ENCODE results near the gene WDPCP.

The WDPCP gene

GRCh38 chr2:63591566-63592175 lies 3.4 kb upstream of the WDPCP start:
- peaks cover 38% of the 10 kb centered on the region for H3K4me1 ChIP-seq
- peaks cover 36% of the 10 kb centered on the region for H3K36me3 ChIP-seq
- peaks cover 59% of the 10 kb centered on the region for H4K20me1 ChIP-seq
- H3K4me3 ChIP-seq, result no peak overlapping the region
- H3K4me2 ChIP-seq, result peak overlapping the region; percentile 78
- H3K27me3 ChIP-seq, result no peaks in the 10 kb centered on the region
- no peaks in the 10 kb centered on the region for H3K9me3 ChIP-seq
- 0 out of 2 replicates have a peak overlapping the region, but pooled peaks have one; percentile 51 for H3K9ac ChIP-seq
- H3K27ac ChIP-seq, result no peak overlapping the region
- TF ChIP-seq Cebpa-rat (IDR thresholded peaks at IDR 0.05), result no peak

- Histone ChIP-seq H3K4me1 (peaks cover 43% of the 10 kb centered on the region), H4K20me1 (peaks cover 59% of the 10 kb centered on the region), H3K9ac (peak overlapping the region; percentile 51; the same call in 1 of the 2 replicates), H3K27me3 (no peaks in the 10 kb centered on the region), H3K4me2 (peak overlapping the region; percentile 78), H3K36me3 (peaks cover 29% of the 10 kb centered on the region), H3K4me3 (no peak overlapping the region), H3K27ac (no peak overlapping the region), H3K9me3 (no peaks in the 10 kb centered on the region)
- no peak for TF ChIP-seq Cebpa-rat (IDR thresholded peaks at IDR 0.05)
Measured at GRCh38 chr2:63590626-63591408, 2.5 kb upstream of the WDPCP start.

DNA sequence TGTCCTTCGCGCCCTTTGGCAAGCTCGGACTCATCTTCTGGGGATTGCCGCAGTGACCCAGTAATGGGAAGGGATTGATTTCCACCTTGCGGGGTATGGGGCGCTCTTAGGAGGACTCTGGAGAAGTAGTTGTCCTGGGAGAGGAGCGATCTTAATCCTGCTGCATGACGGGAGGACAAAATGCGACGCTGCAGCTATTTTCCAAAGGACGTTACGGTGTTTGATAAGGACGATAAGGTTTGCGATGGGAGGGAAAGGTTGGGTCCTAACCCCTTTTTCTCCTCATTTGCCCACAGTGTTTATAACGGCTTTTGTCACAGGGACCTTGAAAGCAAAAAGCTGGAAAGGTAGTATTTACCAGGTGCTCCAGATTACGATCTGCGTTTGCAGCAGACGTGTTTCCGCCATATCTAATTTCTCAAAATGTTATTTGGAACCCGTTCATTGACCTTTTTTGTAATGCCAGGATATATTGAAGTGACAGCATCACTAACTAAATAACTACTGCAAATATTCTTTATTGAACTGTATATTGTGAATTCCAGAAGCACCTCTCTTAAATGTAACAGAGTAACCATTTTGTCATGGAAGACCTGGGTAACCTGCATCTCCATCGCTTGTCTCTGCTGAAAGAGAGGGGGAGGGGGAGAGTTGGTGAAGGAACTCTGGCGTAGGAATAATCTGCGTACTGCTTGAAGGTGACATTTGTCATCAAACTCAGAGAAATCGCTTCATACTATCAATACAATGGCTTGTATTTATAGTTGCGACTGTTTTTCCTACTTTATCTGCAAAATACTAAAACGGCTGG lies 1.1 kb upstream of the WDPCP start:
- H3K4me2 ChIP-seq, result peak overlapping the region; percentile 78
- H3K4me1 ChIP-seq, result peaks cover 43% of the 10 kb centered on the region
- peak overlapping the region; percentile 89 for H3K9ac ChIP-seq
- TF ChIP-seq Cebpa-rat (IDR thresholded peaks at IDR 0.05), result no peak
- no peaks in the 10 kb centered on the region for H3K27me3 ChIP-seq
- peaks cover 49% of the 10 kb centered on the region for H4K20me1 ChIP-seq
- H3K4me3 ChIP-seq, result peak overlapping the region; percentile 91
- H3K36me3 ChIP-seq, result peaks cover 15% of the 10 kb centered on the region
- peak overlapping the region; percentile 81 for H3K27ac ChIP-seq
- no peaks in the 10 kb centered on the region for H3K9me3 ChIP-seq

DNA sequence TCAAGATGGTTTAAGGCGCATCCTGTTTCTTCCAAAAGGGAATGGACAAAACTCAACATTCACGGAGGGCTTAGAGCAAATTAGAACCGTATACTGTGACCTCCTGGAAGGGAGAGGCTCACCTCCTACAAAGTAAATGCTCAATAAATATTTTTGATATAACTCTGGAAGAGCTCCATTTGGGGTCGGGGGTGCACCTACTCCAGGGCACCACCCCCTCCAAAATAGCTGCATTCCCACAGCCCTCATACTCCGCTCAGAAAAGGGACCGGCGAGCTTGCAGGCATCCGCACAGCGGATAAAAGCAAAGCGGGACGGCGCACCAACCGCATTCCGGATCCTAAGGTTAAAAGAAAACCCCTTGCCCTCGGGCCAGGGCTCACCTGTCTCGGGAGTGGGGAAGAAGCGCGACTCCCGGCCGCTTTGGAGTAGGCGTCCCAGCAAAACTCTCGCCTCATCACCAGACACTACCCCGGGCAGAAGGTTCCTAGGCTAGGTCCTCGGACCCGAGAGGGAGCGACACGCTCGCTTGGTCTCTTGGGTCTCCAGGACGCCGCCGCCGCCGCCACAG lies 378 bp downstream of the WDPCP start:
- H3K9me3 ChIP-seq, result no peaks in the 10 kb centered on the region
- peaks cover 43% of the 10 kb centered on the region for H3K4me1 ChIP-seq
- peaks cover under 1% of the 10 kb centered on the region; the same call in 1 of the 2 replicates for H3K36me3 ChIP-seq
- no peak for TF ChIP-seq Cebpa-rat (IDR thresholded peaks at IDR 0.05)
- H3K4me2 ChIP-seq, result peak overlapping the region; percentile 93
- peak overlapping the region; percentile 81 for H3K27ac ChIP-seq
- peak overlapping the region; percentile 89 for H3K9ac ChIP-seq
- no peaks in the 10 kb centered on the region for H3K27me3 ChIP-seq
- H4K20me1 ChIP-seq, result peaks cover 34% of the 10 kb centered on the region
- H3K4me3 ChIP-seq, result peak overlapping the region; percentile 91

- Histone ChIP-seq H3K4me2 (no peak overlapping the region), H3K4me1 (peaks cover 21% of the 10 kb centered on the region), H3K9me3 (no peaks in the 10 kb centered on the region), H3K27ac (no peak overlapping the region), H3K27me3 (no peaks in the 10 kb centered on the region), H3K4me3 (no peak overlapping the region), H3K9ac (no peak overlapping the region), H4K20me1 (no peaks in the 10 kb centered on the region), H3K36me3 (no peaks in the 10 kb centered on the region; the same call in 1 of the 2 replicates)
- no peak for TF ChIP-seq Cebpa-rat (IDR thresholded peaks at IDR 0.05)
Measured at GRCh38 chr2:63582873-63583272, 5.4 kb downstream of the WDPCP start.

- H4K20me1 ChIP-seq, result no peaks in the 10 kb centered on the region
- H3K4me2 ChIP-seq, result no peak overlapping the region
- H3K4me3 ChIP-seq, result no peak overlapping the region
- H3K27ac ChIP-seq, result no peak overlapping the region
- no peak overlapping the region for H3K9ac ChIP-seq
- H3K27me3 ChIP-seq, result no peaks in the 10 kb centered on the region
- H3K4me1 ChIP-seq, result peaks cover 10% of the 10 kb centered on the region
- no peaks in the 10 kb centered on the region for H3K9me3 ChIP-seq
- H3K36me3 ChIP-seq, result no peaks in the 10 kb centered on the region; the same call in 1 of the 2 replicates
- TF ChIP-seq Cebpa-rat (IDR thresholded peaks at IDR 0.05), result no peak
Measured at GRCh38 chr2:63581298-63581961, 6.8 kb downstream of the WDPCP start.

DNA sequence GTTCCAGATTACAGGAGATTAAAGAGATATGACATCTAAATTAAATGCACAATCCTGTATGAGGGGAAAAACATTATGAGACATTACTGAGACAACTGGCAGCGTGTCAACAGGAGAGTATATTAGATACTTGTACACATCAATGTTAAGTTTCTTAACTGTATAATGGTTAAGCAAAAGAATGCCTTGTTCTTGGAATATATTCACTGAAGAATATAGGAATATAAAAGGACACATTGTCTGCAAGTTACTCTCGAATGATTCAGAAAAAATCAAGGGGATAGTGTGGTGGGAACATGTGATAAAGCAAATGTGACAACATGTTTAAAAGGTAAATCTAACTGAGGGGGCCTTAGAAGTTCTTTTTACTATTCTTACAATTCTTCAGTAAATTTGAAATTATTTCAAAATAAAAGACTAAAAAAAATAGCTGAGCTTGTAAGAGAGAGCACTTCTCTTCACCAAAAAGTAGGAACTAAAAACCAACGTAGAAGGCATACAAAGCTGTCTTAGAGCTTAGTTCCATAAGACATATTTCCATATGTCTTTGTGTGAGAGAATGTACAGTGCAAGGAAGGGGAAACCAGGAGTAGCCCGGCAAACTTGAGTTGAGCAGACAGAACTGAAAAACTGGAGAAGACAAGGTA lies 7.5 kb downstream of the WDPCP start:
- Histone ChIP-seq H3K27me3 (no peaks in the 10 kb centered on the region), H3K9ac (no peak overlapping the region), H3K4me2 (no peak overlapping the region)

GRCh38 chr2:63578767-63579166 lies 9.5 kb downstream of the WDPCP start:
- H4K20me1 ChIP-seq, result no peaks in the 10 kb centered on the region
- no peaks in the 10 kb centered on the region for H3K27me3 ChIP-seq
- peaks cover 9% of the 10 kb centered on the region for H3K9me3 ChIP-seq
- peaks cover 8% of the 10 kb centered on the region; the same call in 1 of the 2 replicates for H3K4me1 ChIP-seq
- no peak overlapping the region for H3K27ac ChIP-seq
- no peak for TF ChIP-seq Cebpa-rat (IDR thresholded peaks at IDR 0.05)
- no peak overlapping the region for H3K9ac ChIP-seq
- H3K4me3 ChIP-seq, result no peak overlapping the region
- H3K4me2 ChIP-seq, result no peak overlapping the region
- H3K36me3 ChIP-seq, result no peaks in the 10 kb centered on the region; the same call in 1 of the 2 replicates

More for the DNA sequence above, 7.5 kb downstream of the WDPCP start:
- Histone ChIP-seq H3K36me3 (no peaks in the 10 kb centered on the region; the same call in 1 of the 2 replicates), H3K4me1 (peaks cover 8% of the 10 kb centered on the region; the same call in 1 of the 2 replicates), H3K4me3 (no peak overlapping the region), H4K20me1 (no peaks in the 10 kb centered on the region), H3K27ac (no peak overlapping the region), H3K9me3 (no peaks in the 10 kb centered on the region)
- TF ChIP-seq Cebpa-rat (IDR thresholded peaks at IDR 0.05), result no peak
